GM23338 (cell line): ENCODE measurements around the gene LRP1B. TPM values are rescaled to one million over a fixed set of nuclear protein-coding genes. Genes with fewer than 3 reads are reported as not detected.

Experiments
- ATAC-seq: fragments of 200-7000 bp; cut with Tn5 transposase; 3 replicates; pipeline ENCODE4 v1.9.1; 2020
- DNase-seq: peaks from one replicate; pipeline ENCODE4 v3.0.0-alpha.2; 2015; ENCODE audit warnings: low spot score
- H2AFZ ChIP-seq: fragments of 200-600 bp; sonication (generic); 2 replicates; pipeline ENCODE4 v1.8.0; 2016; ENCODE audit warnings: antibody characterized with exemption, mild to moderate bottlenecking, moderate library complexity
- H3F3A ChIP-seq: fragments of 200-600 bp; sonication (generic); replicated peaks from 2 replicates; pipeline ENCODE4 v1.8.0; 2017; ENCODE audit warnings: antibody characterized with exemption, mixed run types, low read depth
- H3K27ac ChIP-seq: fragments of 200-600 bp; sonication (generic); 2 replicates; pipeline ENCODE4 v1.6.1; 2016; ENCODE audit warnings: low read depth
- H3K27me3 ChIP-seq: fragments of 200-600 bp; sonication (generic); 2 replicates; pipeline ENCODE4 v1.8.0; 2016; ENCODE audit warnings: mild to moderate bottlenecking, mixed run types, moderate library complexity; ENCODE audit not compliant: insufficient read depth
- H3K36me3 ChIP-seq: fragments of 200-600 bp; sonication (generic); 2 replicates; pipeline ENCODE4 v1.8.0; 2016; ENCODE audit warnings: mild to moderate bottlenecking; ENCODE audit not compliant: insufficient read depth
- H3K4me1 ChIP-seq: fragments of 200-600 bp; sonication (generic); 2 replicates; pipeline ENCODE4 v1.8.0; 2016; ENCODE audit warnings: mild to moderate bottlenecking, moderate library complexity; ENCODE audit not compliant: insufficient read depth
- H3K4me2 ChIP-seq: fragments of 200-600 bp; sonication (generic); 2 replicates; pipeline ENCODE4 v1.7.1; 2017; ENCODE audit warnings: mixed run types
- H3K4me3 ChIP-seq: fragments of 200-600 bp; sonication (generic); 2 replicates; pipeline ENCODE4 v1.6.1; 2016; ENCODE audit warnings: mixed run types
- H3K79me2 ChIP-seq: fragments of 200-600 bp; sonication (generic); replicated peaks from 2 replicates; pipeline ENCODE4 v1.8.0; 2017; ENCODE audit warnings: mild to moderate bottlenecking; ENCODE audit not compliant: insufficient read depth
- H3K9me2 ChIP-seq: fragments of 200-600 bp; sonication (generic); 2 replicates; pipeline ENCODE4 v1.8.0; 2017; ENCODE audit not compliant: insufficient read depth
- H4K20me1 ChIP-seq: fragments of 200-600 bp; sonication (generic); replicated peaks from 2 replicates; pipeline ENCODE4 v1.8.0; 2017; ENCODE audit warnings: mild to moderate bottlenecking; ENCODE audit not compliant: insufficient read depth
- H3K27ac Mint-ChIP-seq: 2 replicates; pipeline ENCODE4 v1.8.0; 2020; ENCODE audit warnings: inconsistent platforms, mild to moderate bottlenecking, moderate library complexity, mixed read lengths
- H3K27me3 Mint-ChIP-seq: 3 replicates; pipeline ENCODE4 v1.8.0; 2022; ENCODE audit warnings: low read depth, mild to moderate bottlenecking, moderate library complexity, mixed read lengths, inconsistent platforms; ENCODE audit not compliant: insufficient read depth, poor library complexity
- H3K36me3 Mint-ChIP-seq: 3 replicates; pipeline ENCODE4 v1.8.0; 2021; ENCODE audit warnings: low read depth, mild to moderate bottlenecking, inconsistent platforms, moderate library complexity, mixed read lengths
- H3K4me1 Mint-ChIP-seq: 3 replicates; pipeline ENCODE4 v1.8.0; 2020; ENCODE audit warnings: mild to moderate bottlenecking, inconsistent platforms, mixed read lengths
- H3K4me3 Mint-ChIP-seq: 3 replicates; pipeline ENCODE4 v1.8.0; 2021; ENCODE audit warnings: moderate library complexity, mild to moderate bottlenecking, inconsistent platforms, mixed read lengths
- H3K9me3 Mint-ChIP-seq: 3 replicates; pipeline ENCODE4 v1.8.0; 2020; ENCODE audit warnings: moderate library complexity, mild to moderate bottlenecking, inconsistent platforms, mixed read lengths
- EZH2phosphoT487 ChIP-seq: fragments of 200-600 bp; sonication (generic); IDR thresholded peaks from one replicate; pipeline ENCODE4 v1.8.1; 2018; ENCODE audit warnings: antibody characterized with exemption; ENCODE audit not compliant: unreplicated experiment
- JUNB ChIP-seq: IDR thresholded peaks from one replicate; pipeline ENCODE4 v1.6.1; 2016; ENCODE audit warnings: antibody characterized with exemption; ENCODE audit not compliant: unreplicated experiment
- STAT1 ChIP-seq: IDR thresholded peaks from one replicate; pipeline ENCODE4 v1.6.1; 2016; ENCODE audit warnings: antibody characterized with exemption; ENCODE audit not compliant: unreplicated experiment
- ZNF114 ChIP-seq: fragments of 250-450 bp; sonication (Bioruptor Pico); IDR thresholded peaks from 2 replicates; pipeline ENCODE4 v1.5.0; 2020; ENCODE audit warnings: mild to moderate bottlenecking, moderate library complexity
- ZNF331 ChIP-seq: fragments of 250-450 bp; sonication (Bioruptor Pico); IDR thresholded peaks from 2 replicates; pipeline ENCODE4 v1.5.0; 2020; ENCODE audit warnings: low read depth, mild to moderate bottlenecking, moderate library complexity
- ZNF462 ChIP-seq: fragments of 250-450 bp; sonication (Bioruptor Pico); IDR thresholded peaks from 2 replicates; pipeline ENCODE4 v1.5.0; 2020; ENCODE audit warnings: mild to moderate bottlenecking, moderate library complexity
- polyA plus RNA-seq: library from polyadenylated mRNA; unstranded; fragments of >200 nt; fragmentation: Nextera tagmentation; extraction: Ambion mirVana; gene quantifications from 2 replicates; pipeline ENCODE4 v1.2.1, GENCODE V29; 2016
- total RNA-seq: library from RNA; depleted of rRNA; stranded (reverse); fragments of >200 nt; shearing (Covaris generic); gene quantifications from 2 replicates; pipeline ENCODE4 v1.2.3, GENCODE V29; 2014

LRP1B gene
- total and polyA plus RNA-seq, 2 experiments from 2014 or later, result 0.15 to 0.97 TPM

- H3K4me3 ChIP-seq, result no peak overlapping the region
- no peaks in the 10 kb centered on the region for H3K79me2 ChIP-seq
- no peaks in the 10 kb centered on the region for H4K20me1 ChIP-seq
- TF ChIP-seq ZNF331 (CRISPR knock-in tag) (no peak), JUNB (no peak), ZNF114 (CRISPR knock-in tag) (no peak), ZNF462 (CRISPR knock-in tag) (no peak), STAT1 (no peak), EZH2phosphoT487 (no peak)
- Mint-ChIP-seq H3K27ac (no peak overlapping the region), H3K9me3 (no peaks in the 10 kb centered on the region), H3K4me1 (peaks cover 2% of the 10 kb centered on the region; the same call in 1 of the 3 replicates), H3K4me3 (no peak overlapping the region), H3K27me3 (no peaks in the 10 kb centered on the region), H3K36me3 (no peaks in the 10 kb centered on the region)
- no peaks in the 10 kb centered on the region for H3F3A ChIP-seq
- ATAC-seq (no peak), DNase-seq (no peak)
- H3K27me3 ChIP-seq, result no peaks in the 10 kb centered on the region
- no peak overlapping the region for H3K4me2 ChIP-seq
- H3K4me1 ChIP-seq, result no peaks in the 10 kb centered on the region
- H3K9me2 ChIP-seq, result no peaks in the 10 kb centered on the region
- no peaks in the 10 kb centered on the region for H3K36me3 ChIP-seq
- H2AFZ ChIP-seq, result no peak overlapping the region
- H3K27ac ChIP-seq, result no peak overlapping the region
These were observed 172.9 kb downstream of the LRP1B start for GRCh38 chr2:141957827-141958450.

DNA sequence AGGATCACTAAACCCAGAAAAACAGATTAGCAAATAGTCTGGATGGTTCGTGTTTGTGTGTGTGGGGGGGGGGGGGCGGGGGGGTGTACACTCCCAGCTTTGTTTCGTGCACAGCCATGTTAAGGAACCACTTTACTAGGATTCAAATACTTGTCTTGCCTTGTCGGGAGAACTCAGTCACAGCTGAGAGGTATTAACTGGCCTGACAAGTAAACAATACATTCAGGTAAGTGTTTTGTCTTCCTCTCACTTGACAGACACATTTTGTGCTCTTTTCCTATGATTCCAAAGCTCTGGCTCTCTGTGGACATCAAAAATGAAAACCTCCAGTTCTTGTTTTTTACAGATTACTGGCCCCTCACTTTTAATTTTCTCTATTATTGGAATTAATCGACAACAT is 173.5 kb downstream of the LRP1B start:
- Histone ChIP-seq H3K27me3 (no peaks in the 10 kb centered on the region), H2AFZ (no peak overlapping the region), H3F3A (no peaks in the 10 kb centered on the region), H3K4me2 (no peak overlapping the region), H3K4me3 (no peak overlapping the region), H3K27ac (no peak overlapping the region), H3K4me1 (no peaks in the 10 kb centered on the region), H3K79me2 (no peaks in the 10 kb centered on the region), H4K20me1 (no peaks in the 10 kb centered on the region), H3K9me2 (no peaks in the 10 kb centered on the region), H3K36me3 (no peaks in the 10 kb centered on the region)
- no peak overlapping the region for H3K27ac Mint-ChIP-seq
- H3K36me3 Mint-ChIP-seq, result no peaks in the 10 kb centered on the region
- no peak overlapping the region for H3K4me3 Mint-ChIP-seq
- no peaks in the 10 kb centered on the region for H3K9me3 Mint-ChIP-seq
- ATAC-seq (no peak), DNase-seq (no peak)
- no peaks in the 10 kb centered on the region for H3K27me3 Mint-ChIP-seq
- peaks cover 2% of the 10 kb centered on the region; the same call in 1 of the 3 replicates for H3K4me1 Mint-ChIP-seq
- TF ChIP-seq EZH2phosphoT487 (no peak), ZNF462 (CRISPR knock-in tag) (no peak), JUNB (no peak)
